IPS-18c (cell line): ENCODE measurements around the gene CTIF.

Experiments
- H3K4me3 ChIP-seq: 2 replicates; pipeline ENCODE4 v1.7.0; 2013; ENCODE audit warnings: low read depth, mild to moderate bottlenecking, low read length, moderate library complexity; ENCODE audit not compliant: insufficient read depth
- H3K9me3 ChIP-seq: one replicate; pipeline ENCODE4 v1.6.1; 2013; ENCODE audit warnings: mild to moderate bottlenecking, low read length, moderate library complexity; ENCODE audit not compliant: control insufficient read depth, insufficient read depth

CTIF gene

DNA sequence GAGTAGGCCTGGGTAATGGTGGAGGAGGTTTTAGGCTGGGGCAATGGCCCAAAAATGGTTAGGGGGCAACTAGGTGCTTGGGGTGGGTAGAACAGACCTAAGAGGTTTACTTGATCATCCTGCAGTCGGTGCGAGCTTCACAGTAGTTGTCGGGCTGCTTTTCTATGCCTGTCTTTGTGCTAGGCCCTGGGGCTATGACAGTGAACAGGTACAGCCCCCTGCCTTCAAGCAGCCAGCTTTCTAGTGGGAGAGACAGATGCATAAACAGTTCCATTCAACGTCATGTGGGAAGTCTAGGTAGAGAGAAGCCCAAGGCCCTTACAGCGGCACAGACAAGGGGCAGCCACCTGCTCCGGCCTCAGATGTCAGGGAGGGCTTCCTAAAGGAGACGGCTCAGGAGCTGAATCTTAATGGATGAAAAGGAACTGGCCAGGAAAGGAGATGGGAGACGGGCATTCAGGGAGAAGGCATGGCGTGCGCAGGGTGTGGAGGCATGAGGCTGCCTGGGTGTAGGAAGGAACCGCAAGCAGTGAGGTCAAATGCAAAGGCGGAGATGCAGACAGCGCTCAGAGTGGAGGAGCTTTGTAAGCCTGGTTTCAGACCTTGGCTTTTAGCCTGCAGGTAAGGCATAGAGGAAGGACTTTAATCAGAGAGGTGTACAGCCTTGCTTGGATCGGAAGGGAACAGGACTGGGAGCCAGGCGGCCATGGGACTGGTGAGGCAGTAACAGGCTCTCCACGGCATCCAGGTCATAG is 6.0 kb downstream of the CTIF start:
- Histone ChIP-seq H3K9me3 (no peaks in the 10 kb centered on the region), H3K4me3 (no peak overlapping the region)

DNA sequence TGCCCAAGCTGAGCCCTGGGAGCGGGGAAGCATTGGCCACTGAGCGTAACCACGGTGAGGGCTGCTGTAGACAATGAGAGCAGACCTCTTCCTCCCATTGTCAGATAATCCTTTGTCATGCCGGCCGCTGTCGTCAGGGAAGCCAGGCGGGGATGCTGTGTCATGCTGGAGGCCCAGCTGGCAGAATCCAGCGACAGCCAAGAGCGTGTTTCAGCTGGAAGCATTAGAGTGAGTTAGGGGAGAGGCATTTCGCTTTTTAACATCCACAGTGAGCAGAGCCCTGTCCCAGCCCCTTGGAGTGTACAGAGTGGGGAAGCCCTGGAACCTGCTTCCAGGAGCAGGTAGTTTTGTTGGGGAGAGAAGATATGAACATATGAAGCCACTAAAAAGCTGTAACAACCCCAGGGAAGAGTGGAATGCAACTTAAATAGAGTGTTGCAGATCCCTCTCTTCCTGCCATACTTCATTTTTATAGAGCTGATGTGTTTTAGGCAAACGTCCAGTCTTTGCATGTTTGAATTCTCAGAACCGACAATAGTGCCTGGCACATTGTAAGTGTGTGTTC is 7.0 kb downstream of the CTIF start:
- H3K9me3 ChIP-seq, result no peaks in the 10 kb centered on the region

DNA sequence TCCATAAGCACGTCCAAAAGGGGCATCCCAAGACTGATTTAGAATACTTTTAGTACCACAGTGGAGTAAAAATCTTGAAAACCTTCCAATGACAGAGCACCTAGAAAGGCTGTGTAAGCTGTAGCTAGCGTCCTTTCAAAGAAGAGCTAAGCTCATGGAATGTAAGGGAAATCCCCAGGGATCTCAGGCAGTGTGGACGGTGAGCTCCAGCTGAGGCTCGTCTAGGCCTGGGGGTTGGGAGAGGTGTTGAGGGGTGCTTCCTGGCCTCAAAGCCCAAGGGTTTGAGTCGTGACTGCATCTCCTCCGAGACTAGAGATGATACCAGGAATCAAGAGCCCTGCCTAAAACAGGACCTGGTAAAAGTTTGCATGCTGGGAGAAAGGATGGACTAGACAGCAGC is 7.6 kb downstream of the CTIF start:
- Histone ChIP-seq H3K9me3 (no peaks in the 10 kb centered on the region), H3K4me3 (no peak overlapping the region)

More for the DNA sequence above, 7.0 kb downstream of the CTIF start:
- H3K4me3 ChIP-seq, result no peak overlapping the region

DNA sequence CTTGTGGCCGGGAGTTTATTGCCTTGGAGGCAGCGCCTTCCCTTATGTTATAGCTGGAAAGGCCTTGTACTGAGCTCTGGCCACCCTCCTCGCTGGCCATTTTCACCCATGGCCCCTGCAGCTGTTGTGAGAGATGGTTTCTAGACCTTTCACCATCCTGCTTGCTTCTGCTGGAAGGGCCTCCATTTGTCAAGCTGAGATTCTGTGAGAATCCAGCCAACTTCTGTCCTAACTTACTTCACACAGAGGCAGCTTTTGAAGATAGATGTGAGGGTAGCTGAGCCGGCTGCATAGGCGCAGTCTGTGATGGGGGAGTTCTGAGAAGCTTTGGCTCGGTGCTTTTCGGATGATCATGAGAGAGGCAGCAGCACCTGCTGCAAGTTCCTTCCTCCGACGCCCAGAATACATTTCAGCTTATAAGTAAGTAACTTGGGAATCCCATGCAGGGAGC is 8.7 kb downstream of the CTIF start:
- H3K4me3 ChIP-seq, result no peak overlapping the region
- no peaks in the 10 kb centered on the region for H3K9me3 ChIP-seq

DNA sequence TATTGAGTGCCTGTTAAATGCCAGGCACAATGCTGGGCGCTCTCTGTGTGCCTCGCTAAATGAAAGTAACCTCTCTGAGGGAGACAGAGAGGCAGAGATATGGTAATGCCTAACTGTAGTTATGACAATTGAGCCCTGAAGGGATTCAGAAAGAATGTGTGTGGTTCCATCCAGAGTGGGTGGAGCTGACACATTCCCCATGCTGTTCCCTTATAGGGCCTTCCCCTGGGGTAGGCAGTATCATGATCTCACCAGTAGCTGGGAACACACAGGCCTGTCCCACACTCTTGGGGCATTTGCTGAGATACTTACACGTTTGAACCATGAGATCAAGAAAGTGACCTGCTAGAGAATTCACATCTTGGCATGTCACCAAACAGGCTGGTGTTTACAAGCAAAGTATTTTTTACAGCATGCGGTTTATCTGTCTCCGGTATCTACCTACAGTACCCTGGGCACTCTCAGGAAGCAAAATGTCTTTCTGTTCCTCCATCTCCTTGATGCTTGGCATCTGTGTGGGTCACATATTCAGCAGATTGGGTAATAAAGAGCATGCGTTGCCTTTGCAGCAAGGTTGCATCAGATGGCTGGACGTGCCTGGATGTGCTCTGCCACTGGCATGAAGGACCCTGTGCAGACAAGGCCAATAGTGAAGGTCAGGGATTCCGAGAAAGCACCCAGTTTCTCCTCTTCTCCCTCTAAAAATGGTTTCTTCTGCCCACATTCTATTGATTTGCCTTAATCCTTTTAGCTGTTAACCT is 9.4 kb downstream of the CTIF start:
- H3K9me3 ChIP-seq, result no peaks in the 10 kb centered on the region
- H3K4me3 ChIP-seq, result no peak overlapping the region

DNA sequence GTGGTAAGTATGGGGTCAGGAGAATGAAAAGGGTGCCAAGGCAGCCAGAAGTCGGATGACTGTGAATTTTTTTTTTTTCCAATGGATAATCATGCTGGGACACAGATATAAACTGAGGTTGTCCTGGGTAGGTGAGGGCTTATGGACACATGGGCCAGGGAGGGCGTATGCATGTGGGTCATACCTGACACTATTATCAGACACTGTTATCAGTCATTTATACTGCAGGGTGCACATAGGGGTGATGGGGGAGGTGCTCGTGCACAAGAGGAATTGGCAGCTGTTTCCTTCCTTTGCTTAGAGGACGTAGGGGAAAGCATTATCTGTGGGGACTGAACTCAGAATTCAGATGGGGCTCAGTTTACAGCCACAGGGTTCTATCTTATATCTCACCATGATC is 10.1 kb downstream of the CTIF start:
- H3K4me3 ChIP-seq, result no peak overlapping the region

DNA sequence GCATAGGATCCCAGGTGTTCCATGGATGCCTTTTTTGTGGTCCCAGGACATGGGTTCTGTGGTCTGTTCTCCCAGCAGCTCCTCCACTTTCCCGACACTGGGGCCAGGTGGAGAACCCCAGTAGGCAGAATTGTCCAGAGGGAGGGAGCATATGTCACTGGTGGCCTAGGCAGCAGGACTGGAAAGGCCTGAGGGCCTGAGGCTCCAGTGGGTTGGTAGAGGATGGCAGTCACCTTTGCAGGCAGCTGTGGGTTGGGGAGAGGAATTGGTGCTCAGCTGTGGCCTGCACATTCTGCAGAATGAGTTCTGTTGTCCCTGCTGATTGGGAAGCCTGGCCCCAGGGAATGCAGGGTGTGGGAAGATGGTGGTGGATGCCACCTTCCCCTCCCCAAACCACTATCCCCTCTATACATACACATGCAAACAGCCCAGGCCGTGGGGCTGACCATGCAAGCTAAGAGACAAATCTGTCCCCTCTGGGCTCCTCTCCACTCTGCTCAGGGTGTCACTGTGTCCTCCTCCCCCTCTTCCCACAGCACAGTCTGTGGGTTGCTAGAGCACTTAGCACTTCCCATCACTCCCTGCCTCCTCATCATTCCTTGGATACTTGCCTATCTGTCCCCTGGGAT is 11.4 kb downstream of the CTIF start:
- H3K4me3 ChIP-seq, result no peak overlapping the region
- H3K9me3 ChIP-seq, result no peaks in the 10 kb centered on the region

More for the DNA sequence above, 10.1 kb downstream of the CTIF start:
- H3K9me3 ChIP-seq, result no peaks in the 10 kb centered on the region

DNA sequence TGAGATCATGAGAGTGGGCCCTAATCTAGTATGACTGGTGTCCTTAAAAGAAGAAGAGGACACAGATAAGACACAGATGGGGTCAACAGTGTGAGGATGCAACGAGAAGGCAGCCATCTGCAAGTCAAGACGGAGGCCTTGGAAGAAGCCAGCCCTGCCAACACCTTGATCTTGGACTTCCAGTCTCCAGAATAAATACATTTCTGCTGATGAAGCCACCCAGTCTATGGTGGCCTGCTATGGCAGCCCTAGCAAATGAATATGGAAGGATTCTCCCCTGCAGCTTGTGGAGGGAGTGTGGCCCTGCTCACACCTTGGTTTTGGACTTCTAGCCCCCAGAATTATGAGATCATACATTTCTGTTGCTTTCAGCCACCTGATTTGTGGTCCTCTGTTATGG is 12.3 kb downstream of the CTIF start:
- Histone ChIP-seq H3K4me3 (no peak overlapping the region), H3K9me3 (no peaks in the 10 kb centered on the region)

DNA sequence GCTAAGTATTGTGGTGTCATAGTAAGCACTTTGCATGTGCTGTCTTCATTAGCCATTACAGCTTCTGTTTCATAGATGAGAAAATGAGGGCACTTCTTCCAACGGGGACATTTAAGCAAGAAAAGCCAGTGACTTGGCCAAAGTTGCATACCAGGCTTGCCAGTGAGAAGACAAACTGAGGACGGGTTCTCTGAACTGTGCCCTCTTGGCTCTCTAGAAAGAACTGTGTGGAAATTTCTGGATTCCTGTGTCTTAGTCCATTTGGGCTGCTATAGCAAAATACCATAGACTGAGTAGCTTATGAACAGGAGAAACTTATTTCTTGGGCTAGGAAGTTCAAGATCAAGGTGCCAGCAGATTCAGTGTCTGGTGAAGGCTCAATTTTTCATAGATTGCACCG is 13.3 kb downstream of the CTIF start:
- Histone ChIP-seq H3K4me3 (no peak overlapping the region), H3K9me3 (no peaks in the 10 kb centered on the region)

DNA sequence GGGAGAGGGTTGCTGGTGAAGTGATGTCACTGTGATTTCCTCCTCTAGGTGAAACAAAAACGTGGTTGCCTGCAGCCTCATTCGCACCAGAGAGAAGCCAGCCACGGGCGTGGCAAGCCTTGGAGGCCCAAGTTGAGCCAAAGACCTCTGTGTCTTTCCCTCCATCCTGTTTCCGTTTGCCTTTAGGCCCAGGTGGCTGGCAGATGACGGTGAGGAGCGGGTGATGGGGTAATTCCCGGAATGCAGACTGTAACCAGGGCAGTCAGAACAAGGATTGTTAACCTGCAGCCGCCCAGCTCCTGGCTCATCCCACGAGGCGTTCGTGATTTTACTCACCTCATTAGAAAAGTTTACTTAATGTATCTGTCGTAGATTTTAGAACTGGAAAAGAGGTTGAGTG is 14.4 kb downstream of the CTIF start:
- no peak overlapping the region for H3K4me3 ChIP-seq
- no peaks in the 10 kb centered on the region for H3K9me3 ChIP-seq

DNA sequence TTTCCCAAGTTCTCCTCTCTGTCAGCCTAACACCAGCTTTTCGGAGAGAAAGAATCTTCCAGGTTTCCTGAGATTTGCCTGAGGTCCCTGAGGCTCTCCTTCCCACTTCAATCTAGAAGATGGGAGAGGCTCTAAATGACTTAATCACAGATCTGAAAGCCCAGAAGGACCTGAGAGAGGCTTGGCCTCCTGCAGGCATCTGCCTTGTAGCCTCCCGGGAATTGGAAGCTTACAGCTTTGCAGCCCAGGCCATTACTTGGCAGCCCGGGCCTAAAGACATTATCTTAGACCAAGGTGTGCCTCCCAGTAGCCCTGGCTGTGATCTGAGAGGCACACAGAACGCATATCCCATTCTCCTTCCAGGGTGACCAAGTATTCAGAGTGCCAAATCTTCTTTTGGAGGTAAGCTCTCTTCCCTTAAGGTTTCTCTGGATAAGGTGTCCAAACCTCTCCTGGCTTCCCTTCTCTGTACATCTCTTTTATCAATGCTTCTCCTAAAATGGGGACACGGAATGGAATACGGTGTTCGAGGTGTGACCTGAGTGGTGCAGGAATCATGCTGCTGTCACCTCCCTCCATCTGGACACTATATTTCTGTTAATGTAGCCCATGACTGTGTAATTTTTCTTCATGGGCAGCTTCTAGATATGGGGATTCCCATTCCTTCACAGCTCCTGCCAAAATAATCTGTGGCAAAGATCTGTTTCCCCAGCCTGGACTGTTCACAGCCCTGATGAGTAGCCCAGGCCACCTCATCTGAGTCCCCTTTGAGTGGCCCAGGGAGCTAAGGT is 16.0 kb downstream of the CTIF start:
- Histone ChIP-seq H3K4me3 (no peak overlapping the region), H3K9me3 (no peaks in the 10 kb centered on the region)

DNA sequence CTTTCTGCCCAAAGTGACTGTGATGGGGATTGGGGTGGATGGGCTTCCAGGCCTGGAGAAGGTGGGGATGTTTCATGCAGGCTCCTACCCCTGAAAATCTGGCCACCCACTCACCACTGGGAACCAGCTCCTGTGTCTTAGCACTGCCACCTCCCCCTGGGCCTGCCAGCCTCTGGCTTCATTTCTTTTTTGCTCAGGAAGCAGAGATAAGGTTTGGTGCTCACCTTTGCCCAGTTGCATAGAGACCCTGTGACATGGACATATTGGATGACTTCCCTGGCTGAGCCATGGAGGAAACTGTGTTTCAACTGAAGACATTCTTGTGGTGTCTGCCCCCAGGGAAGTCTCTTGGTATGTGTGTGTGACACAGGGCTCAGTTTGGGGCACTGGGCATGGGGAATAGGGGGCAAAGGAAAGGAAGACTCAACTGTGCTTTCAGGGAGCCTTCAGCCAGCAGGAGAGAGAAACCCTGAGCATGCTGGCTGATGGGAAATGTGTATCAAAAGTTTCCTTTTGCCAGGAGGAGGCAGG is 16.7 kb downstream of the CTIF start:
- no peaks in the 10 kb centered on the region for H3K9me3 ChIP-seq
- no peak overlapping the region for H3K4me3 ChIP-seq

DNA sequence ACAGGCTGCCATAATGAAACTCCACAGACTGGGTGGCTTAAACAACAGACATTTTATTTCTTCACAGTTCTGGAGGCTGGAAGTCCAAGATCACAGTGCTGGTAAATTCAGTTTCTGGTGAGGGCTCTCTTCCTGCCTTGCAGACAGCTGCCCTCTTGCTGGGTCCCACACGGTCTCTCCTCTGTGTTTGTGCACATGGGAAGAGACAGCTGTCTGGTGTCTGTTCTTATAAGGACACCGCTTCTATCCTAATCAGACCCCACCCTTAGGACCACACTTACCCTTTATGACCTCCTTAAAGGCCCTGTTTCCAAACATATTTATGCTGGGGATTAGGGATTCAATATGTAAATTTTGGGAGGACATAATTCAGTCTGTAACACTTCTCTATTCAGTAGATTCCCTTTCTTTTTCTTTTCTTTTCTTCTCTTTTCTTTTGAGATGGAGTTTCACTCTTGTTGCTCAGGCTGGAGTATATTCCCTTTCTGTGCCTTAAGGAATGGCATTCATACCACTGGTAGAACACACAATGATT is 18.9 kb downstream of the CTIF start:
- Histone ChIP-seq H3K9me3 (peaks cover 2% of the 10 kb centered on the region), H3K4me3 (no peak overlapping the region)

DNA sequence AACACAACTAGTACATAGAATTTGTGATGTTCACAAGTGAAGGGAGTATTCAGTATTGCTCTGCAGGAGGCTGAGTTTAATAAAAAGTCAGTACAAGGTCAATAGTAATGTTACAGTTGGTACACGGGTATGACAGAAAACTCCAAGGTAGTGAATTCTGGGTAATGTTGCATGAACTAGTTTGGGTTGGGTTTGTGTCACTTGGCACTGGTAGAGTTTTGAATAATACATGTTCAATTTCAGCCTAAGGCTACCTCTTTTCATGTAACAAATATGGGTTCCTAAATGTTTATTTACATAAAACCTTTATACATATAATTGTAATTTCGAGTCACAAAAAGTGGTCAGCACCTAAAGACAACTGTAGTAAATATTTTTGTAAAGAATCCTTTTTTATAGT is 19.4 kb downstream of the CTIF start:
- no peak overlapping the region for H3K4me3 ChIP-seq

DNA sequence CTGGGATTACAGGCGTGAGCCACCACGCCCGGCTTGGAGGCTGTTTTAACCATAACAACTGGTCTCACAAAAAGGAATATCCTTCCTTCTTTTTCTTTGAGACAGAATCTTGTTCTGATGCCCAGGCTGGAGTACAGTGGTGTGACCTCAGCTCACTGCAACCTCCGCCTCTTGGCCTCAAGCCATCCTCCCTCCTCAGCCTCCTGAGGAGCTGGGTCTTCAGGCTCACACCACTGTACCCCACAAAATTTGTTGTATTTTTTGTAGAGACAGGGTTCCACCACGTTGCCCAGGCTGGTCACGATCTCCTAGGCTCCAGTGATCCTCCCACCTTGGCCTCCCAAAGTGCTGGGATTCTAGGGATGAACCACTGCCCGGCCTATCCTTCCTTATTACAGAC is 21.7 kb downstream of the CTIF start:
- Histone ChIP-seq H3K4me3 (no peak overlapping the region), H3K9me3 (peaks cover 2% of the 10 kb centered on the region)

More for the DNA sequence above, 19.4 kb downstream of the CTIF start:
- peaks cover 2% of the 10 kb centered on the region for H3K9me3 ChIP-seq

DNA sequence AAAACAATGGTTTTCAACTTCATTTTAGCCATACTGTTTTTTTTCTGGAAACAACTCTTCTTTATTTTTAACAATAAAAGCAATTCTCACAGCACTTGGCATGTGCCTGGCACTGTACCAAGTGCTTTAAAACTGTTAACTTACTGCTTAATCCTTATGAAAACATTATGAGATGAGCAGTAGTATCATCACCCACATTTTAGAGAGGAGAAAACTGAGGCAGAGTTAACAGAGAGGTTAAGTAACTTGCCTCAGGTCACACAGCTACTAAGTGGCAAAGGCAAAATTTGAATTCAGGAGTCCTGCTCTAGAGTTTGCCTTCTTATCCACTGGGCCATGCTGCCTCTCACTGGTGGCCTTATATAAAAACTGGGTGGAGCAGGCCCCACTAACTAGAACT is 23.2 kb downstream of the CTIF start:
- Histone ChIP-seq H3K9me3 (peaks cover 2% of the 10 kb centered on the region), H3K4me3 (no peak overlapping the region)

DNA sequence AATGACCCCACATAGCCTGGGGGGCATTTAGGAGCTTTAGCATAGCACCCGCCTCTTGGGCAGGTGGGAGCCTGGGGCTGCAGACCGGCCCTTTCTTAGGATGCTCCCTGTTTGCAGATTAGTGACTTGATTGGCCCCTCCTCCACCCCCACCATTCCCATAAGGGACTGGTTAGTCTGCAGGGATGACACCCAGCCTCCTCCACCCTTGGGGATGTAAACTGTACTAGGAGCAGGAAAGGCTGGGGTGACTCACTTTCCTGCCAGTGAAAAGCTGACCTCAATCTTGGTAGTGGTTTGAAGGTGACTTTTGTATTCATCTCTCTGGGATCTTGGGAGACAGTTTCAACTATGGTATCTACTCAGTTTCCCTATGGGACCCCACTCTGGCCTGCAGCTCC is 24.2 kb downstream of the CTIF start:
- peaks cover 2% of the 10 kb centered on the region for H3K9me3 ChIP-seq
- no peak overlapping the region for H3K4me3 ChIP-seq
